ENCODE data around the gene DOC2B.
A peak's percentile ranks its signal among the peaks of the same experiment; 100 is the strongest.
"Not testable (repeated sequence)": the region's sequence is repeated elsewhere in the genome, so short reads cannot be mapped to it uniquely, and the experiment has no call there.

DOC2B gene

DNA sequence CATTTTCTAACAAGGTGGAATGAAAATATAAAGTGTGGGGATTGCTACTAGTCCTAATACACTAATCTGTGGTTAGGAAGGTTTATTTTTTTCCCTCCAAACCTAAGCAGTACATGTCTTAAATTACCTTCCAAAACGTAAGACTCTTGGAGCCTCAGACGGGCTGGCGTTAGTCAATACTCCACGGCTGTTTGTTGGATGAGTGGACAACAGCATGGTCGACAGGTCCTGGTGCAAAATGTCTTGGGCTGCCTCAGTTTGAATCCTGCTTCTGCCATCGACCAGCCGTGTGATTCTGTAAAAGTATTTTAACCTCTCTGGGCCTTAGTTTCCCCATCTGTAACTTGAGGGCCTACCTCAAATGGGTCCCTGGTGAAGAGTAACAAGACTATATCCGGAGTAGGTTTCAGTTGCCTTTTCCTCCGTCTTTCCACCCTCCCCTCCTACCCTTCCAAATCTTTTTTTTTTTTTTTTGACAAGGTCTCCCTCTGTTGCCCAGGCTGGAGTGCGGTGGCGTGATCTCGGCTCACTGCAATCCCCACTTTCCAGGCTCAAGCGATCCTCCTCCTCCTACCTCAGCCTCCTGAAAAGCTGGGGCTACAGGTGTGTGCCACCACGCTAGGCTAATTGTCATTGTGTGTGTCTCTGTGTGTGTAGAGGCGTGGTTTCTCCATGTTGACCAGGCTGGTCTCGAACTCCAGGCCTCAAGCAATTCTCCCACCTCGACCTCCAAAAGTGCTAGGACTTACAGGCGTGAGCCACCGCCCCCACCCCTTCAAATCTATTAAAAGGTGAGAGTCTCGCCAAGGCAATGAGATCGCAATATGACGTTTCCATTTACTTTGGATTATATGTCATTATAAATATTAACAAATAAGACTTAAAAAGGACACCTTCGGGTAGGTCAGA, 38.3 kb downstream of the DOC2B start:
- DNase-seq = peak; percentile 7

DNA sequence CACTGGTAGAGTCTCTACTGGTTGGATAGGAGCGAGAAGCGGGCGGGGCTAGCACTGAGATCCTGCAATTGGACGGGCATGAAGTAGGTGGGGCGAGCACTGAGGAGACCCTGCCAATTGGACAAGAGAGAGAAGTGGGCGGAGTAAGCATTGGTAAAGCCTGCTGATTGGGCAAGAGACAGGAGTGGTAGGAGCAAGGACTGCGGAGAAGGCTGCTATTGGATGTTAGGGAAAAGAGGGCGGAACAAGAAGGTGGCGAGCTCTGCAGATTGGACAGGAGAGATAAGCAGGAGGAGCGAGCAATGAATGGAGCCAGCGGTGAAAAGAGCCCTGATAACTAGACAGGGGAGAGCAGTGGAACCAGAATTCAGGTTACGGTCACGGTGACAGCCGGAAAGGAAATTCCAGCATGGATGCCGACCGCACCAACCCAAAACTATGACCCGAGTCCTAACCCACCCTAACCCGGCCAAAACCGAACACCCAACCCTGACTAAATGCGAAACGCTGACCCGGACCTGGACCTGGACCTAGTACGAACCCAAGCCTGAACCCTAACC, 39.3 kb downstream of the DOC2B start:
- DNase-seq = peak; percentile 40

GRCh38 chr17:139401-140205, 41.8 kb downstream of the DOC2B start:
- DNase-seq = peak; percentile 4

- DNase-seq = not testable (repeated sequence)
Observed at GRCh38 chr17:137166-137807, 44.2 kb downstream of the DOC2B start, which contains the start of gene SCGB1C2. TSS of gene SCGB1C2 (plus strand) at chr17:137569. CDS start at chr17:137591, 22 bp downstream.

DNA sequence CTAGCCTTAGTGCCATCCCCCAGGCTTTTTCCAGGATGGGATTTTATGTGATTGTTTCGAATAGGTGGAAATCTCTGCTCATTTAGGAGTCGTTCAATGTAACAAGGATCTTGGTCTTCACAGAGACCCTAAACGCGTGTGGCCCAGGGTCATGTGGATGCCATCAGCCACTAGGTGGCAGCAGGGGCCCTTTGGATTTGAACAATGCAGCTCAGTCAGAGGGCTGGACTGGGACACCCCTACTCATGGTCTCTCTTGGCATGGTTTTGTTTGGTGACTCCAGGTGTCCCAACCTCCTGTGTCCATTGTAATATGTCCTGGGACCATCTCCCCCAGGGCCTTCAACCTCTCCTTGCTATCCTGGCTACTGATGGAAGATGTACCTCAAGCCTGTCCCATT, 44.9 kb downstream of the DOC2B start:
- DNase-seq = peak; percentile 78

DNA sequence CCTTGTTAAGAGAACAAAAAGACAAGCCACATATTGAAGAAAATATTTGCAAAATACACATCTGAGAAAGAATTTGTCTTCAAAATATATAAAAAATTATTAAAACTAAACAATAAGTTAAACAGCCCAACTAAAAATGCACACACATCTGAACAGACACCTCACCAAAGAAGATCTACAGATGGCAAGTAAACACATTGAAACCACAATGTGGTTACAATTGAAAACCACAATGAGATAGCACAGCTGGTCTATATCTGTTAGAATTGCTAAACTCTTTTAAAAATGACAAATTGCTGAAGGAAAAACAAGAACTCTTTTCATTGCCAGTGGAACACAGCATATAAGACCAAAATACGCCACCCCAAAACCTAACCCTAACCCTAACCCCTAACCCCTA, 45.6 kb downstream of the DOC2B start:
- not testable (repeated sequence) for DNase-seq

DNA sequence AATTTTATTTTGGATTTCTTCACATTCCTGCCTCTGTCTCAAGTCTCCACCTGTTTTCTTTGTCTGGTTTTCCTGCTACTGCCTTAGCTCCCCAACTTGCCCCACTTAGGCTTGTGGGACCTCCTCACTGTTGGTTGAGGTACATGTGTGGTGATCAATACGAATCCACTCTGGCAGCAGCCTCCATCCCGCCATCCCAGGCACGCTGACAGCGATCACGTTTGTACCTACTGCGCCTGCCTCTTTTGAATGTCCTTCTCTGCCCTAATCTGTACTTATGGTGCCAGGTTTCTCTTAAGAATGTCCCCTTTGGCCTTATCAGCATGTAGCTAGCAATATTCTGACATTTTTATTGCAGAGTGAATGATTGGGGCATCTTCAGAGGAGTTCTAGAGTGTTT, 46.4 kb downstream of the DOC2B start:
- DNase-seq = not testable (repeated sequence)

- DNase-seq = peak; percentile 78
Observed at GRCh38 chr17:134332-134785, 47.1 kb downstream of the DOC2B start.

DNA sequence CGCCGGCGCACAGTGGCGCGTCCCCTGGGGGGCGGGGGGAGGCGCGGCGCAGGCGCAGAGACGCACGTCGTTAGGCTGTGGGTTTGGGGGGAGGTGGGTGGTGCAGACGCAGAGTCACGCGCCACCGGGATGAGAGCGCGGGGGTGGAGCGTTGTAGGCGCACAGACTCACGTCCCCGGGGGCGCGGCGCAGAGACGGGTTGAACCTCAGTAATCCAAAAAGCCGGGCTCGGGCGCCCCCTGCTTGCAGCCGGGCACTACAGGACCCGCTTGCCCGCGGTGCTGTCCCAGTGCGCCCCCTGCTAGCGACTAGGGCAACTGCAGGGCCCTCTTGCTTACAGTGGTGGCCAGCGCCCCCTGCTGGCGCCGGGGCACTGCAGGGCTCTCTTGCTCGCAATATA, 47.5 kb downstream of the DOC2B start:
- not testable (repeated sequence) for DNase-seq

DNA sequence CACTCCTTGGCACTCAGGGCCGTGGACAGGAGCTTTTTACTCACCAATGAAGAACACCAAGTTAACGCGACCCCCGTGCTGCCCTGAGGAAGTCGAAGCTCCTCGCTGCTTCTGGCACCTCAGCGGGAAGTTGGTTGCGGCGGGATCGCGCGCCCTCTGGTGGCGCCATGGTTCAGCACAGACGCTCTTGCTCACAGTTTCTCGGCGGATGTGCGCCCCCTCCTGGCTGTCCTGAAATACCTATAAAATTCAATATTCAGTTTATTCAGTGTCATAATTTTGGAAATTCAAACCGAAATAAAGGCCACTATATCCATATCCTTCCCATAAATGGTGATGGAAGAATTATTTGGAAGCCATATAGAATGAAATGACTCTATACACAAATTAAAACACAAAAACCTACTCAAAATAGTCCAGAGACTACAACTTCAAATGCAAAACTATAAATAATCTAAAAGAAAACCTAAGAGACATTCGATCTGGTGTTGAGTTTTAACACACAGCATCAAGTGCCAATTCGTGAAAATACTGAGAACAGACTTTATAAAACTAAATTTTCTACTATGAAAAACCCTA, 63.0 kb downstream of the DOC2B start:
- not testable (repeated sequence) for DNase-seq

DNA sequence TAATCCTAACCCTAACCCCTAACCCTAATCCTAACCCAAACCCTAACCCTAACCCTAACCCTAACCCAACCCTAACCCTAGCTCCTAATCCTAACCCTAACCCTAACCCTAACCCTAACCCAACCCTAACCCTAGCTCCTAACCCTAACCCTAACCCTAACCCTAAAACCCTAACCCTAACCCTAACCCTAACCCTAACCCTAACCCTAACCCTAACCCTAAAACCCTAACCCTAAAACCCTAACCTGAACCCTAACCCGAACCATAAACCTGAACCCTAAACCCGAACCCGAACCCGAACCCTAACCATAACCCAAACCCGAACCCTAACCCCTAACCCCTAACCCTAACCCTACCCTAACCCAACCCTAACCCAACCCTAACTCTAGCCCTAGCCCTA, 68.3 kb downstream of the DOC2B start:
- DNase-seq = not testable (repeated sequence)
